ENCODE measurements around the gene USP22.
"Not testable (repeated sequence)": the region's sequence is repeated elsewhere in the genome, so short reads cannot be mapped to it uniquely, and the experiment has no call there.

The USP22 gene

GRCh38 chr17:21089145-21089544 lies 46.3 kb upstream of the USP22 start:
- Histone ChIP-seq H3K79me1 (ENCODE audit: low read depth, low read length) (no peaks in the 10 kb centered on the region), H3K23ac (ENCODE audit: low read depth, low read length, poor library complexity) (no peak overlapping the region), H3K36me3 (replicated peaks in 1 of 2; ENCODE audit: control insufficient read depth in 2 of 2, insufficient read depth in 2 of 2, low read length in 2 of 2) (no peaks in the 10 kb centered on the region), H2BK5ac (ENCODE audit: low read length) (no peak overlapping the region), H3K4ac (ENCODE audit: low read length) (no peak overlapping the region), H2BK120ac (ENCODE audit: low read depth, low read length) (no peak overlapping the region), H3K9ac (ENCODE audit: low read depth, low read length, poor library complexity) (no peak overlapping the region), H3K18ac (ENCODE audit: low read length) (no peak overlapping the region), H4K91ac (ENCODE audit: low read depth, low read length, poor library complexity) (no peak overlapping the region), H3K4me1 (ENCODE audit: control insufficient read depth in 2 of 2, insufficient read depth in 1 of 2, low read depth in 1 of 2, low read length in 2 of 2) (peaks cover 0 to 7% of the 10 kb centered on the region in 2 donors), H4K8ac (ENCODE audit: low read depth, low read length) (no peak overlapping the region), H3K27ac (replicated peaks; ENCODE audit: low read length) (no peak overlapping the region), H3K27me3 (ENCODE audit: control insufficient read depth in 3 of 3, insufficient read depth in 3 of 3, low read depth in 1 of 3, low read length in 3 of 3) (no peaks in the 10 kb centered on the region), H2AFZ (ENCODE audit: low read length) (no peak overlapping the region), H3K4me2 (ENCODE audit: insufficient read depth, low read length, poor library complexity, severe bottlenecking) (no peak overlapping the region), H3K4me3 (ENCODE audit: low read length in 2 of 2) (no peak overlapping the region), H2AK5ac (ENCODE audit: low read depth, low read length) (no peak overlapping the region), H2BK12ac (ENCODE audit: low read length) (no peak overlapping the region), H3K9me3 (replicated peaks in 1 of 2; ENCODE audit: control insufficient read depth in 2 of 2, insufficient read depth in 1 of 2, low read depth in 1 of 2, low read length in 2 of 2) (no peaks in the 10 kb centered on the region), H2BK15ac (ENCODE audit: low read length) (no peak overlapping the region), H3K14ac (ENCODE audit: low read length) (no peak overlapping the region)
- no peak for DNase-seq (ENCODE audit: low spot score)
- WGBS, 2 donors (ENCODE audit: extremely low coverage in 2 of 2, insufficient read length in 2 of 2, insufficient replicate concordance in 1 of 2), result no CpG with 5 or more reads among the region's 1 CpG

DNA sequence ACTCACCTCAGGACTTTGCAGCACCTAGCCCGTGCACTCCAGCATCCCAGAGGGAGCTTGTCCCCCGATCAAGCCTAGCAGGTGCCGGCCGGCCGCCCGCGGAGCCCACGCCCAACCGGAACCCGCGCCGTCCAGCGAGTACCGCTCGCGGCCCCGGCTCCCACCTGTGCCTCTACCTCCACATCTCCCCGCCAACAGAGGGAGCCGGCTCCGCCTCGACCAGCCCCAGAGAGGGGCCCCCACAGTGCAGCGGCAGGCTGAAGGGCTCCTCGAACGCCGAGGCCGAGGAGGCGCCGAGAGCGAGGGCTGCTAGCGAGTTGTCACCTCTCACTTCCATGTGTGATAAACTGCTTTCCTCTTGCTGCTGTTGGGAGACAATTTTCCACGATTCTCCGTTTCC lies 42.9 kb upstream of the USP22 start:
- no peak overlapping the region for H3K23ac ChIP-seq (ENCODE audit: low read depth, low read length, poor library complexity)
- H3K27ac ChIP-seq (replicated peaks; ENCODE audit: low read length), result no peak overlapping the region
- no peak overlapping the region for H2BK12ac ChIP-seq (ENCODE audit: low read length)
- H3K18ac ChIP-seq (ENCODE audit: low read length), result no peak overlapping the region
- H3K36me3 ChIP-seq (replicated peaks in 1 of 2; ENCODE audit: control insufficient read depth in 2 of 2, insufficient read depth in 2 of 2, low read length in 2 of 2), result no peaks in the 10 kb centered on the region
- no peaks in the 10 kb centered on the region for H3K79me1 ChIP-seq (ENCODE audit: low read depth, low read length)
- H3K27me3 ChIP-seq (ENCODE audit: control insufficient read depth in 3 of 3, insufficient read depth in 3 of 3, low read depth in 1 of 3, low read length in 3 of 3), result no peaks in the 10 kb centered on the region
- no peak overlapping the region for H2AK5ac ChIP-seq (ENCODE audit: low read depth, low read length)
- no peak overlapping the region for H2BK5ac ChIP-seq (ENCODE audit: low read length)
- H2AFZ ChIP-seq (ENCODE audit: low read length), result no peak overlapping the region
- H4K91ac ChIP-seq (ENCODE audit: low read depth, low read length, poor library complexity), result no peak overlapping the region
- no peak overlapping the region for H3K4ac ChIP-seq (ENCODE audit: low read length)
- H3K4me1 ChIP-seq (ENCODE audit: control insufficient read depth in 2 of 2, insufficient read depth in 1 of 2, low read depth in 1 of 2, low read length in 2 of 2), result peaks cover 0 to 4% of the 10 kb centered on the region in 2 donors
- peak overlapping the region; percentile 21 for H3K14ac ChIP-seq (ENCODE audit: low read length)
- H2BK15ac ChIP-seq (ENCODE audit: low read length), result no peak overlapping the region
- no CpG with 5 or more reads among the region's 32 CpGs for WGBS, 2 donors (ENCODE audit: extremely low coverage in 2 of 2, insufficient read length in 2 of 2, insufficient replicate concordance in 1 of 2)
- H3K9me3 ChIP-seq (replicated peaks in 1 of 2; ENCODE audit: control insufficient read depth in 2 of 2, insufficient read depth in 1 of 2, low read depth in 1 of 2, low read length in 2 of 2), result peaks cover 0 to 3% of the 10 kb centered on the region in 2 donors
- no peak overlapping the region for H3K9ac ChIP-seq (ENCODE audit: low read depth, low read length, poor library complexity)
- H3K4me2 ChIP-seq (ENCODE audit: insufficient read depth, low read length, poor library complexity, severe bottlenecking), result no peak overlapping the region
- H3K4me3 ChIP-seq (ENCODE audit: low read length in 2 of 2), result no peak overlapping the region
- no peak overlapping the region for H4K8ac ChIP-seq (ENCODE audit: low read depth, low read length)
- no peak overlapping the region for H2BK120ac ChIP-seq (ENCODE audit: low read depth, low read length)
- no peak for DNase-seq (ENCODE audit: low spot score)

- H2BK12ac ChIP-seq (ENCODE audit: low read length); H3K4me1 ChIP-seq (ENCODE audit: control insufficient read depth in 2 of 2, insufficient read depth in 1 of 2, low read depth in 1 of 2, low read length in 2 of 2); H2BK120ac ChIP-seq (ENCODE audit: low read depth, low read length); H2BK5ac ChIP-seq (ENCODE audit: low read length); H3K4ac ChIP-seq (ENCODE audit: low read length); H3K27me3 ChIP-seq (ENCODE audit: control insufficient read depth in 3 of 3, insufficient read depth in 3 of 3, low read depth in 1 of 3, low read length in 3 of 3); H3K79me1 ChIP-seq (ENCODE audit: low read depth, low read length); H3K4me2 ChIP-seq (ENCODE audit: insufficient read depth, low read length, poor library complexity, severe bottlenecking); H2AFZ ChIP-seq (ENCODE audit: low read length); H4K91ac ChIP-seq (ENCODE audit: low read depth, low read length, poor library complexity); H3K9me3 ChIP-seq (replicated peaks in 1 of 2; ENCODE audit: control insufficient read depth in 2 of 2, insufficient read depth in 1 of 2, low read depth in 1 of 2, low read length in 2 of 2); H2BK15ac ChIP-seq (ENCODE audit: low read length); H3K23ac ChIP-seq (ENCODE audit: low read depth, low read length, poor library complexity); H3K9ac ChIP-seq (ENCODE audit: low read depth, low read length, poor library complexity); H2AK5ac ChIP-seq (ENCODE audit: low read depth, low read length); H4K8ac ChIP-seq (ENCODE audit: low read depth, low read length); H3K36me3 ChIP-seq (replicated peaks in 1 of 2; ENCODE audit: control insufficient read depth in 2 of 2, insufficient read depth in 2 of 2, low read length in 2 of 2); H3K14ac ChIP-seq (ENCODE audit: low read length); DNase-seq (ENCODE audit: low spot score); H3K4me3 ChIP-seq (ENCODE audit: low read length in 2 of 2); H3K18ac ChIP-seq (ENCODE audit: low read length); H3K27ac ChIP-seq (replicated peaks; ENCODE audit: low read length): not testable (repeated sequence)
- no CpG with 5 or more reads among the region's 1 CpG for WGBS, 2 donors (ENCODE audit: extremely low coverage in 2 of 2, insufficient read length in 2 of 2, insufficient replicate concordance in 1 of 2)
These were observed 42.5 kb upstream of the USP22 start for GRCh38 chr17:21085280-21085679.

DNA sequence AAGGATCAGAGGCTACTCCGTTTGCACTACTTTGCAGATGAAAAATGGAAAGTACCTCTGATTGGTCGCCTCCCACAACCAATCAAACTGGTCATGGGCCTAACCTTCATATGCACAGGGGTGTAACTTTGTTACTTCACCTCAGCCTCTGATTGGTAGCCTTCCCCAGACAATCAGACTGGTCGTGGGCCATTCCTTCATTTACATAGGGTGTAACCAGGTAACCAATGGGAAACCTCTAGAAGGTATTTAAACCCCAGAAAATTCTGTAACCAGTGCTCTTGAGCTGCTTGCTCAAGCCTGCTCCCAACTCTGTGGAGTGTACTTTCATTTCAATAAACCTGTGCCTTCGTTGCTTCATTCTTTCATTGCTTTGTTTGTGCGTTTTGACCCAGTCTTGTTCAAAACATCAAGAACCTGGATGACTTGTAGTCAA lies 39.2 kb upstream of the USP22 start:
- no peak overlapping the region for H3K27ac ChIP-seq (replicated peaks; ENCODE audit: low read length)
- no peak overlapping the region for H2BK12ac ChIP-seq (ENCODE audit: low read length)
- H4K8ac ChIP-seq (ENCODE audit: low read depth, low read length), result no peak overlapping the region
- DNase-seq (ENCODE audit: low spot score), result no peak
- H3K4ac ChIP-seq (ENCODE audit: low read length), result no peak overlapping the region
- H3K27me3 ChIP-seq (ENCODE audit: control insufficient read depth in 3 of 3, insufficient read depth in 3 of 3, low read depth in 1 of 3, low read length in 3 of 3), result peaks cover 0 to 9% (median 0%) of the 10 kb centered on the region in 3 experiments
- no peak overlapping the region for H2AFZ ChIP-seq (ENCODE audit: low read length)
- no peak overlapping the region for H3K4me2 ChIP-seq (ENCODE audit: insufficient read depth, low read length, poor library complexity, severe bottlenecking)
- H3K4me1 ChIP-seq (ENCODE audit: control insufficient read depth in 2 of 2, insufficient read depth in 1 of 2, low read depth in 1 of 2, low read length in 2 of 2), result peaks cover 0 to 2% of the 10 kb centered on the region in 2 donors
- no peak overlapping the region for H3K18ac ChIP-seq (ENCODE audit: low read length)
- no peak overlapping the region for H2BK120ac ChIP-seq (ENCODE audit: low read depth, low read length)
- no peak overlapping the region for H2AK5ac ChIP-seq (ENCODE audit: low read depth, low read length)
- no peak overlapping the region for H4K91ac ChIP-seq (ENCODE audit: low read depth, low read length, poor library complexity)
- no peak overlapping the region for H2BK15ac ChIP-seq (ENCODE audit: low read length)
- no peaks in the 10 kb centered on the region for H3K79me1 ChIP-seq (ENCODE audit: low read depth, low read length)
- no CpG with 5 or more reads among the region's 5 CpGs for WGBS, 2 donors (ENCODE audit: extremely low coverage in 2 of 2, insufficient read length in 2 of 2, insufficient replicate concordance in 1 of 2)
- no peak overlapping the region for H3K14ac ChIP-seq (ENCODE audit: low read length)
- no peak overlapping the region for H3K4me3 ChIP-seq (ENCODE audit: low read length in 2 of 2)
- H3K9ac ChIP-seq (ENCODE audit: low read depth, low read length, poor library complexity), result no peak overlapping the region
- no peak overlapping the region for H3K23ac ChIP-seq (ENCODE audit: low read depth, low read length, poor library complexity)
- no peak overlapping the region for H2BK5ac ChIP-seq (ENCODE audit: low read length)
- H3K36me3 ChIP-seq (replicated peaks in 1 of 2; ENCODE audit: control insufficient read depth in 2 of 2, insufficient read depth in 2 of 2, low read length in 2 of 2), result no peaks in the 10 kb centered on the region
- H3K9me3 ChIP-seq (replicated peaks in 1 of 2; ENCODE audit: control insufficient read depth in 2 of 2, insufficient read depth in 1 of 2, low read depth in 1 of 2, low read length in 2 of 2), result peaks cover 3% of the 10 kb centered on the region in 2 donors

Measured in neuronal stem cell (in vitro differentiated cells).